ENCODE measurements around the gene RALGAPA2.

RALGAPA2 gene

DNA sequence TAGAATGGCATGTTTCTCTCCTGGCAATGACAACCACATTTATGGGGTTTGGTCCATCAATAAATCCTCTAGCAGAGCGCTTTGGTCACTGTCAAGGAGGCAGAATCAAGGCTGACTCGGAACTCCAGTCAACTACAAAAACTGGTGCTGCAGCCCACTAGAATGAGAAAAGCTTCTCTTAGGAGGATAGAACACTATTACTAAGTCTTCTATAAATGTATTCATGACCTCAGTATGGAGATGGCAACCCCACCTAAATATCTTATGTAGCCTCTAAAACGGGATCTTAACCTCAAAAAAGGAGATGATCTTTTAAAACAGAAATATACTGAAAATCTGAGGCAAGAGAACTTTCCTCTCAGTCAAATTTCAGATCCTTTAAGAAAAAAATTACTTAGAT is 68.5 kb downstream of the RALGAPA2 start:
- ATAC-seq = no peak

DNA sequence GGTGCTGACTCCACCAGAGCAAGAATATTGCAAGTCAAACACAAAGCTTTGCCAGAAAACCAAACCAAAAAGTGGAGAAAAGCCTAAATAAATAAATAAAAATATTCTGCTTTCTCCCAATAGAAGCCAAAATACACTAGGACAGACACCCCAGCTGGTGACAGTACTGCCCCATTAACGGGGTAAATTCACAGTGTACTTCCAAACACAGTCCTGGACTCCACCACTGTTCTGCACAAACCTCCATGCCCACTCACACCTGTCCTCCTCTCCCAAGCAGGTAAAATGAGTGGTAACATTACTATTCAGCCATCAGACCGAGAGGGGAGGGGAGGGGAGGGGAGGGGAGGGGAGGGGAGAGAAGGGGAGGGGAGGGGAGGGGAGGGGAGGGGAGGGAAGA is 70.7 kb downstream of the RALGAPA2 start:
- no peak for ATAC-seq
- TF ChIP-seq PPARA (CRISPR knock-in tag; IDR thresholded peaks at IDR 0.05; ENCODE audit: borderline replicate concordance) (no peak), SNAI2 (CRISPR knock-in tag; IDR thresholded peaks at IDR 0.05) (no peak), ESRRG (CRISPR knock-in tag; IDR thresholded peaks at IDR 0.05) (no peak), ZNF565 (CRISPR knock-in tag; conservative IDR thresholded peaks at IDR 0.05; ENCODE audit: low read depth) (no peak), ZNF70 (CRISPR knock-in tag; IDR thresholded peaks at IDR 0.05) (no peak), RARB (CRISPR knock-in tag; IDR thresholded peaks at IDR 0.05) (no peak)
- TF ChIP-seq, protein P1, sequence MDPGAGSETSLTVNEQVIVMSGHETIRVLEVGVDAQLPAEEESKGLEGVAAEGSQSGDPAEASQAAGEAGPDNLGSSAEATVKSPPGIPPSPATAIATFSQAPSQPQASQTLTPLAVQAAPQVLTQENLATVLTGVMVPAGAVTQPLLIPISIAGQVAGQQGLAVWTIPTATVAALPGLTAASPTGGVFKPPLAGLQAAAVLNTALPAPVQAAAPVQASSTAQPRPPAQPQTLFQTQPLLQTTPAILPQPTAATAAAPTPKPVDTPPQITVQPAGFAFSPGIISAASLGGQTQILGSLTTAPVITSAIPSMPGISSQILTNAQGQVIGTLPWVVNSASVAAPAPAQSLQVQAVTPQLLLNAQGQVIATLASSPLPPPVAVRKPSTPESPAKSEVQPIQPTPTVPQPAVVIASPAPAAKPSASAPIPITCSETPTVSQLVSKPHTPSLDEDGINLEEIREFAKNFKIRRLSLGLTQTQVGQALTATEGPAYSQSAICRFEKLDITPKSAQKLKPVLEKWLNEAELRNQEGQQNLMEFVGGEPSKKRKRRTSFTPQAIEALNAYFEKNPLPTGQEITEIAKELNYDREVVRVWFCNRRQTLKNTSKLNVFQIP (CRISPR knock-in tag; IDR thresholded peaks at IDR 0.05; ENCODE audit: borderline replicate concordance, low read depth) = no peak

More for the DNA sequence above, 68.5 kb downstream of the RALGAPA2 start:
- TF ChIP-seq BACH2 (CRISPR knock-in tag; IDR thresholded peaks at IDR 0.05; ENCODE audit: borderline replicate concordance) (no peak), TCF4 (CRISPR knock-in tag; IDR thresholded peaks at IDR 0.05; ENCODE audit: borderline replicate concordance) (no peak), CSDC2 (CRISPR knock-in tag; IDR thresholded peaks at IDR 0.05) (no peak), TOX (CRISPR knock-in tag; IDR thresholded peaks at IDR 0.05; ENCODE audit: borderline replicate concordance) (no peak), ZFP30 (CRISPR knock-in tag; IDR thresholded peaks at IDR 0.05) (no peak), ZFP3 (CRISPR knock-in tag; IDR thresholded peaks at IDR 0.05) (no peak), ESRRG (CRISPR knock-in tag; IDR thresholded peaks at IDR 0.05) (no peak), OSR1 (CRISPR knock-in tag; IDR thresholded peaks at IDR 0.05) (no peak), ARNTL (CRISPR knock-in tag; IDR thresholded peaks at IDR 0.05; ENCODE audit: borderline replicate concordance, low read depth) (no peak), GLIS3 (CRISPR knock-in tag; IDR thresholded peaks at IDR 0.05) (no peak), PPARA (CRISPR knock-in tag; IDR thresholded peaks at IDR 0.05; ENCODE audit: borderline replicate concordance) (no peak), ZNF8 (CRISPR knock-in tag; IDR thresholded peaks at IDR 0.05) (no peak), ZNF70 (CRISPR knock-in tag; IDR thresholded peaks at IDR 0.05) (no peak), SNAI2 (CRISPR knock-in tag; IDR thresholded peaks at IDR 0.05) (no peak), ISL1 (CRISPR knock-in tag; IDR thresholded peaks at IDR 0.05) (no peak), RARB (CRISPR knock-in tag; IDR thresholded peaks at IDR 0.05) (no peak)
- TF ChIP-seq, protein P2, sequence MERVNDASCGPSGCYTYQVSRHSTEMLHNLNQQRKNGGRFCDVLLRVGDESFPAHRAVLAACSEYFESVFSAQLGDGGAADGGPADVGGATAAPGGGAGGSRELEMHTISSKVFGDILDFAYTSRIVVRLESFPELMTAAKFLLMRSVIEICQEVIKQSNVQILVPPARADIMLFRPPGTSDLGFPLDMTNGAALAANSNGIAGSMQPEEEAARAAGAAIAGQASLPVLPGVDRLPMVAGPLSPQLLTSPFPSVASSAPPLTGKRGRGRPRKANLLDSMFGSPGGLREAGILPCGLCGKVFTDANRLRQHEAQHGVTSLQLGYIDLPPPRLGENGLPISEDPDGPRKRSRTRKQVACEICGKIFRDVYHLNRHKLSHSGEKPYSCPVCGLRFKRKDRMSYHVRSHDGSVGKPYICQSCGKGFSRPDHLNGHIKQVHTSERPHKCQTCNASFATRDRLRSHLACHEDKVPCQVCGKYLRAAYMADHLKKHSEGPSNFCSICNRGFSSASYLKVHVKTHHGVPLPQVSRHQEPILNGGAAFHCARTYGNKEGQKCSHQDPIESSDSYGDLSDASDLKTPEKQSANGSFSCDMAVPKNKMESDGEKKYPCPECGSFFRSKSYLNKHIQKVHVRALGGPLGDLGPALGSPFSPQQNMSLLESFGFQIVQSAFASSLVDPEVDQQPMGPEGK (CRISPR knock-in tag; IDR thresholded peaks at IDR 0.05; ENCODE audit: borderline replicate concordance) = no peak
- TF ChIP-seq, protein P3, sequence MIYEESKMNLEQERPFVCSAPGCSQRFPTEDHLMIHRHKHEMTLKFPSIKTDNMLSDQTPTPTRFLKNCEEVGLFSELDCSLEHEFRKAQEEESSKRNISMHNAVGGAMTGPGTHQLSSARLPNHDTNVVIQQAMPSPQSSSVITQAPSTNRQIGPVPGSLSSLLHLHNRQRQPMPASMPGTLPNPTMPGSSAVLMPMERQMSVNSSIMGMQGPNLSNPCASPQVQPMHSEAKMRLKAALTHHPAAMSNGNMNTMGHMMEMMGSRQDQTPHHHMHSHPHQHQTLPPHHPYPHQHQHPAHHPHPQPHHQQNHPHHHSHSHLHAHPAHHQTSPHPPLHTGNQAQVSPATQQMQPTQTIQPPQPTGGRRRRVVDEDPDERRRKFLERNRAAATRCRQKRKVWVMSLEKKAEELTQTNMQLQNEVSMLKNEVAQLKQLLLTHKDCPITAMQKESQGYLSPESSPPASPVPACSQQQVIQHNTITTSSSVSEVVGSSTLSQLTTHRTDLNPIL (CRISPR knock-in tag; IDR thresholded peaks at IDR 0.05; ENCODE audit: low read depth) = no peak
- TF ChIP-seq, protein P1 (CRISPR knock-in tag; IDR thresholded peaks at IDR 0.05; ENCODE audit: borderline replicate concordance, low read depth) = no peak
- TF ChIP-seq, protein P4, sequence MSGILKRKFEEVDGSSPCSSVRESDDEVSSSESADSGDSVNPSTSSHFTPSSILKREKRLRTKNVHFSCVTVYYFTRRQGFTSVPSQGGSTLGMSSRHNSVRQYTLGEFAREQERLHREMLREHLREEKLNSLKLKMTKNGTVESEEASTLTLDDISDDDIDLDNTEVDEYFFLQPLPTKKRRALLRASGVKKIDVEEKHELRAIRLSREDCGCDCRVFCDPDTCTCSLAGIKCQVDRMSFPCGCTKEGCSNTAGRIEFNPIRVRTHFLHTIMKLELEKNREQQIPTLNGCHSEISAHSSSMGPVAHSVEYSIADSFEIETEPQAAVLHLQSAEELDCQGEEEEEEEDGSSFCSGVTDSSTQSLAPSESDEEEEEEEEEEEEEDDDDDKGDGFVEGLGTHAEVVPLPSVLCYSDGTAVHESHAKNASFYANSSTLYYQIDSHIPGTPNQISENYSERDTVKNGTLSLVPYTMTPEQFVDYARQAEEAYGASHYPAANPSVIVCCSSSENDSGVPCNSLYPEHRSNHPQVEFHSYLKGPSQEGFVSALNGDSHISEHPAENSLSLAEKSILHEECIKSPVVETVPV (CRISPR knock-in tag; IDR thresholded peaks at IDR 0.05) = no peak

DNA sequence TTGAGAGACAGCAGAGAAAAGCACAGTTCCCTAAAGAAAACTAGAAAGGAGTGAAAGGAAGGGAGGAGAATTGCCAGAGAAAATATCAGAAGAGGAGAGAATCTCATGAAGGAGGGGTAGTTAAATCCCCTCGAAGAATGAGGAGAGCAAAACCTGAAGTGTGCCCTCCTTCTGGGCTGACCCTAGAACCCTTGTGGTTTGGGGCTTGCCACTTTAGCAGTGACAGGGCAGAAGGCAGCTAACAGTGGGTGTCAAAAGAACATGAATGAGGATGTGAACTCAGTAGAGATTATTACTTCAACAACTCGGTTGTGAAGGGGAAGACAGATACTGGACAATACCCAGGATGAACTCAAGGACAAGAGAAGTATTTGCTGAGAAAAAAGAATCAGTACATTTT is 73.6 kb downstream of the RALGAPA2 start:
- TF ChIP-seq, protein P2 (CRISPR knock-in tag; IDR thresholded peaks at IDR 0.05; ENCODE audit: borderline replicate concordance) = no peak
- TF ChIP-seq CSDC2 (CRISPR knock-in tag; IDR thresholded peaks at IDR 0.05) (no peak), ZNF70 (CRISPR knock-in tag; IDR thresholded peaks at IDR 0.05) (no peak)
- no peak for ATAC-seq
